ENCODE measurements around the gene IRX2. TPM values are rescaled to one million over a fixed set of nuclear protein-coding genes. Genes with fewer than 3 reads are reported as not detected.

The IRX2 gene
- total RNA-seq, 1 experiment from 2014 or later, result 0.10 TPM

DNA sequence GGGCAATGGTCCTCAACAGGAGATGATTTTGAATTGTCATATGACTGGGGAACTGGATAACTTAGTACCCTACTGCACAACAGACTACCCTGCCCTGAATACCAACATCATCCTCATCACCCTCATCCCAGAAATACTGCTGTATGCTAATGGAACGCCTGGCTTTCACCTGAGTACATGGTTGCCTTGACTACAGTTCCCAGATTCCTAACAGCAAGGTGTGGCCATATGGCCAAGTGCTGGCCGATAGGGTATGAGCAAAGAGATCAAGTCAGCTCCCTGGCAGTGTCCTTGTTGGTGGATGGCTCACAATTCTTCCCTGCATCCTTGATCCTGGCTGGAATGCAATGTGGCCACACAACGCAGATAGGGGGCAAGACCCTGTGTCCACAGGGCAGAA, 31.2 kb upstream of the IRX2 start:
- in situ Hi-C loops (cut with HindIII; ENCODE audit: low pct_unique_long_range_greater_than_20kb, low sequenced_read_pairs) (no loop called here), intact Hi-C loops (cut with micrococcal nuclease; ENCODE audit: unreplicated experiment) (no loop called here)
- ATAC-seq (no peak), DNase-seq (ENCODE audit: low read depth, low spot score) (no peak)
- H3K27me3 ChIP-seq (ENCODE audit: control insufficient read depth, insufficient read depth, low read length), result no peaks in the 10 kb centered on the region
- POLR2A ChIA-PET, result no interaction called here
- H3K27ac ChIP-seq (ENCODE audit: low read length), result no peak overlapping the region
- TF ChIP-seq, protein P1, sequence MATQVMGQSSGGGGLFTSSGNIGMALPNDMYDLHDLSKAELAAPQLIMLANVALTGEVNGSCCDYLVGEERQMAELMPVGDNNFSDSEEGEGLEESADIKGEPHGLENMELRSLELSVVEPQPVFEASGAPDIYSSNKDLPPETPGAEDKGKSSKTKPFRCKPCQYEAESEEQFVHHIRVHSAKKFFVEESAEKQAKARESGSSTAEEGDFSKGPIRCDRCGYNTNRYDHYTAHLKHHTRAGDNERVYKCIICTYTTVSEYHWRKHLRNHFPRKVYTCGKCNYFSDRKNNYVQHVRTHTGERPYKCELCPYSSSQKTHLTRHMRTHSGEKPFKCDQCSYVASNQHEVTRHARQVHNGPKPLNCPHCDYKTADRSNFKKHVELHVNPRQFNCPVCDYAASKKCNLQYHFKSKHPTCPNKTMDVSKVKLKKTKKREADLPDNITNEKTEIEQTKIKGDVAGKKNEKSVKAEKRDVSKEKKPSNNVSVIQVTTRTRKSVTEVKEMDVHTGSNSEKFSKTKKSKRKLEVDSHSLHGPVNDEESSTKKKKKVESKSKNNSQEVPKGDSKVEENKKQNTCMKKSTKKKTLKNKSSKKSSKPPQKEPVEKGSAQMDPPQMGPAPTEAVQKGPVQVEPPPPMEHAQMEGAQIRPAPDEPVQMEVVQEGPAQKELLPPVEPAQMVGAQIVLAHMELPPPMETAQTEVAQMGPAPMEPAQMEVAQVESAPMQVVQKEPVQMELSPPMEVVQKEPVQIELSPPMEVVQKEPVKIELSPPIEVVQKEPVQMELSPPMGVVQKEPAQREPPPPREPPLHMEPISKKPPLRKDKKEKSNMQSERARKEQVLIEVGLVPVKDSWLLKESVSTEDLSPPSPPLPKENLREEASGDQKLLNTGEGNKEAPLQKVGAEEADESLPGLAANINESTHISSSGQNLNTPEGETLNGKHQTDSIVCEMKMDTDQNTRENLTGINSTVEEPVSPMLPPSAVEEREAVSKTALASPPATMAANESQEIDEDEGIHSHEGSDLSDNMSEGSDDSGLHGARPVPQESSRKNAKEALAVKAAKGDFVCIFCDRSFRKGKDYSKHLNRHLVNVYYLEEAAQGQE (IDR thresholded peaks at IDR 0.05; ENCODE audit: insufficient read depth in 1 of 2, low read depth in 2 of 2, low read length in 1 of 2), result no peak
- TF ChIP-seq POLR2AphosphoS5 (IDR thresholded peaks at IDR 0.05; ENCODE audit: low read depth, low read length) (no peak), SIN3A (IDR thresholded peaks at IDR 0.05; ENCODE audit: borderline replicate concordance, insufficient read depth, low read depth, low read length) (no peak), TCF7L2 (IDR thresholded peaks at IDR 0.05; ENCODE audit: low read depth, low read length) (no peak)
- TF ChIP-seq, protein P2, sequence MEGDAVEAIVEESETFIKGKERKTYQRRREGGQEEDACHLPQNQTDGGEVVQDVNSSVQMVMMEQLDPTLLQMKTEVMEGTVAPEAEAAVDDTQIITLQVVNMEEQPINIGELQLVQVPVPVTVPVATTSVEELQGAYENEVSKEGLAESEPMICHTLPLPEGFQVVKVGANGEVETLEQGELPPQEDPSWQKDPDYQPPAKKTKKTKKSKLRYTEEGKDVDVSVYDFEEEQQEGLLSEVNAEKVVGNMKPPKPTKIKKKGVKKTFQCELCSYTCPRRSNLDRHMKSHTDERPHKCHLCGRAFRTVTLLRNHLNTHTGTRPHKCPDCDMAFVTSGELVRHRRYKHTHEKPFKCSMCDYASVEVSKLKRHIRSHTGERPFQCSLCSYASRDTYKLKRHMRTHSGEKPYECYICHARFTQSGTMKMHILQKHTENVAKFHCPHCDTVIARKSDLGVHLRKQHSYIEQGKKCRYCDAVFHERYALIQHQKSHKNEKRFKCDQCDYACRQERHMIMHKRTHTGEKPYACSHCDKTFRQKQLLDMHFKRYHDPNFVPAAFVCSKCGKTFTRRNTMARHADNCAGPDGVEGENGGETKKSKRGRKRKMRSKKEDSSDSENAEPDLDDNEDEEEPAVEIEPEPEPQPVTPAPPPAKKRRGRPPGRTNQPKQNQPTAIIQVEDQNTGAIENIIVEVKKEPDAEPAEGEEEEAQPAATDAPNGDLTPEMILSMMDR (IDR thresholded peaks at IDR 0.05), result no peak
- no peaks in the 10 kb centered on the region; the same call in 1 of the 2 replicates for H3K36me3 ChIP-seq (ENCODE audit: control insufficient read depth, insufficient read depth, low read length)
- H3K9me3 ChIP-seq (ENCODE audit: control insufficient read depth, insufficient read depth, low read depth, low read length), result no peaks in the 10 kb centered on the region
- CTCF ChIA-PET, result no interaction called here
- no TSS peak for BruUV-seq (replicated peaks)
- H3K4me1 ChIP-seq (ENCODE audit: control insufficient read depth, insufficient read depth, low read length), result no peaks in the 10 kb centered on the region
- no peak overlapping the region for H3K4me3 ChIP-seq (ENCODE audit: low read depth in 2 of 2, low read length in 2 of 2)

DNA sequence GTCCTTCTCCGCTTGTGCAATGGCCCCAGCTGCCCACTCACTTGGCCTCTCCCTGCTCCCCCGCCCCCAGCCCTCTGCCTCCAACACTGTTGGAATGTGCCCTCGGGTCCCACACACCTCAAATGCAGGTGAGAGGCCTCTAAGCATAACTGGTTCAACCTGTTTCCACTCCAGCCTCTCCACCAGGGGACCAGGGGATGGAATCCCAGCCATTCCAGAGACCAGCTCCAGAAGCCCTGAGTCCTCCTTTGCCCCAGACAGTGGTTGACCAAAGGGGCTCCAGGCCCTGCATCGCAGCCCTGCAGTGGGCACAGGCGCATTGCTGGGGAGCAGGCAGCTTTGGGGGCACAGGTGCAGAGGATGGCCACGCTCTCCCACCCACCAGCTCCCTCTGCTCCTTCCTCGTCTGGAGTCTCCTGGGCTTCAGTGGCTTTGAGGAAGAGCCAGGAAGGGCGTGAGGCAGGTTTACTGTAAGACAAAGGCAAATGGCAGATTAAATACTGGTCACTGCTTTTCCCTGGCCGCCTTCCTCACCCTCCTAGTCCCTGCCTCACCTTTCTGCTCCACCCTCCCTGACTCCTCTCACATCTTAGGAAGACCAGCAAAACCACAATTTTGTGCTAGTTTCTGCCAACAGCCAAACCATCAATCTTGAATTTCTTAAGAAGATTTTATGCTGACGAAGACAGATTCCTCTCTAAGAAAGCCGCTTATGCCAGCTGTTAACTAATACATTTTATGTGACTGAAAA, 29.1 kb upstream of the IRX2 start:
- no peaks in the 10 kb centered on the region for H3K4me1 ChIP-seq (ENCODE audit: control insufficient read depth, insufficient read depth, low read length)
- BruUV-seq (replicated peaks), result no TSS peak
- no peaks in the 10 kb centered on the region for H3K9me3 ChIP-seq (ENCODE audit: control insufficient read depth, insufficient read depth, low read depth, low read length)
- intact Hi-C loops (cut with micrococcal nuclease; ENCODE audit: unreplicated experiment) (no loop called here), in situ Hi-C loops (cut with HindIII; ENCODE audit: low pct_unique_long_range_greater_than_20kb, low sequenced_read_pairs) (no loop called here)
- ChIA-PET CTCF (no interaction called here), POLR2A (no interaction called here)
- no peaks in the 10 kb centered on the region; the same call in 1 of the 2 replicates for H3K36me3 ChIP-seq (ENCODE audit: control insufficient read depth, insufficient read depth, low read length)
- TF ChIP-seq POLR2AphosphoS5 (IDR thresholded peaks at IDR 0.05; ENCODE audit: low read depth, low read length), result no peak
- TF ChIP-seq, protein P2 (IDR thresholded peaks at IDR 0.05), result no peak
- TF ChIP-seq TCF7L2 (IDR thresholded peaks at IDR 0.05; ENCODE audit: low read depth, low read length), result no peak
- TF ChIP-seq SIN3A (IDR thresholded peaks at IDR 0.05; ENCODE audit: borderline replicate concordance, insufficient read depth, low read depth, low read length), result no peak
- TF ChIP-seq, protein P1 (IDR thresholded peaks at IDR 0.05; ENCODE audit: insufficient read depth in 1 of 2, low read depth in 2 of 2, low read length in 1 of 2), result no peak
- no peak for DNase-seq (ENCODE audit: low read depth, low spot score)
- ATAC-seq, result no peak
- no peak overlapping the region for H3K4me3 ChIP-seq (ENCODE audit: low read depth in 2 of 2, low read length in 2 of 2)
- H3K27me3 ChIP-seq (ENCODE audit: control insufficient read depth, insufficient read depth, low read length), result no peaks in the 10 kb centered on the region
- H3K27ac ChIP-seq (ENCODE audit: low read length), result no peak overlapping the region
